B cell (primary cell): ENCODE data around the gene RNF150.

Experiments
- CTCF ChIP-seq: fragments of 200-600 bp; IDR thresholded peaks from one replicate; pipeline ENCODE4 v1.8.0; 2022; ENCODE audit warnings: antibody characterized with exemption, mild to moderate bottlenecking
- EZH2 ChIP-seq: IDR thresholded peaks from 2 replicates; pipeline ENCODE4 v1.6.1; 2012; ENCODE audit warnings: borderline replicate concordance, low read depth, mild to moderate bottlenecking, moderate library complexity, low read length; ENCODE audit not compliant: insufficient read depth, poor library complexity, severe bottlenecking

- TF ChIP-seq CTCF (no peak), EZH2 (no peak)
These were observed 87.0 kb downstream of the RNF150 start for GRCh38 chr4:141046255-141046654.
